ENCODE measurements around the gene TTLL11. TPM values are rescaled to one million over a fixed set of nuclear protein-coding genes. Genes with fewer than 3 reads are reported as not detected.

Gene TTLL11
- total RNA-seq, 4 donors from 2014 or later = 9.1 to 14.6 (median 9.7) TPM

GRCh38 chr9:122011818-122012498 is 81.2 kb downstream of the TTLL11 start:
- intact Hi-C loops (cut with DNase I; ENCODE audit: low total_unique reads) = no loop called here
- no peak overlapping the region for H3K4me3 ChIP-seq (ENCODE audit: low read depth, poor library complexity, severe bottlenecking)
- 88 to 94% methylated on average over 4 of the region's 4 CpGs for WGBS, 2 donors
- TF ChIP-seq CTCF (IDR thresholded peaks at IDR 0.05) (no peak), POLR2A (IDR thresholded peaks at IDR 0.05) (no peak)
- DNase-seq (ENCODE audit: low spot score in 2 of 2) = no peak

- 71 to 75% methylated on average over 10 of the region's 10 CpGs for WGBS, 2 donors
- TF ChIP-seq CTCF (IDR thresholded peaks at IDR 0.05) (no peak), POLR2A (IDR thresholded peaks at IDR 0.05) (no peak)
- DNase-seq (ENCODE audit: low spot score in 2 of 2) = no peak
- H3K4me3 ChIP-seq (ENCODE audit: low read depth, poor library complexity, severe bottlenecking) = no peak overlapping the region
- intact Hi-C loops (cut with DNase I; ENCODE audit: low total_unique reads) = no loop called here
Measured at GRCh38 chr9:122008559-122008958, 84.5 kb downstream of the TTLL11 start.

GRCh38 chr9:122007837-122008236 is 85.3 kb downstream of the TTLL11 start:
- peak in 1 of 2 donors; percentile 25 for DNase-seq (ENCODE audit: low spot score in 2 of 2)
- no peak for TF ChIP-seq POLR2A (IDR thresholded peaks at IDR 0.05)
- no peak for TF ChIP-seq CTCF (IDR thresholded peaks at IDR 0.05)
- 31 to 33% methylated on average over 1 of the region's 1 CpG for WGBS, 2 donors
- intact Hi-C loops (cut with DNase I; ENCODE audit: low total_unique reads) = no loop called here
- no peak overlapping the region for H3K4me3 ChIP-seq (ENCODE audit: low read depth, poor library complexity, severe bottlenecking)

- intact Hi-C loops (cut with DNase I; ENCODE audit: low total_unique reads) = no loop called here
- DNase-seq (ENCODE audit: low spot score in 2 of 2) = no peak
- TF ChIP-seq CTCF (IDR thresholded peaks at IDR 0.05) (no peak), POLR2A (IDR thresholded peaks at IDR 0.05) (no peak)
Measured at GRCh38 chr9:122005597-122005996, 87.5 kb downstream of the TTLL11 start.

GRCh38 chr9:122004589-122004988 is 88.5 kb downstream of the TTLL11 start:
- DNase-seq (ENCODE audit: low spot score in 2 of 2) = peak in 1 of 2 donors; percentile 63
- TF ChIP-seq CTCF (IDR thresholded peaks at IDR 0.05) = no peak
- H3K4me3 ChIP-seq (ENCODE audit: low read depth, poor library complexity, severe bottlenecking) = no peak overlapping the region
- intact Hi-C loops (cut with DNase I; ENCODE audit: low total_unique reads) = no loop called here
- WGBS, 2 donors = 93 to 97% methylated on average over 6 of the region's 6 CpGs

More at GRCh38 chr9:122005597-122005996, 87.5 kb downstream of the TTLL11 start:
- no peak overlapping the region for H3K4me3 ChIP-seq (ENCODE audit: low read depth, poor library complexity, severe bottlenecking)
- 39 to 43% methylated on average over 1 of the region's 1 CpG for WGBS, 2 donors
